Panc1 (cell line): Measurements from ENCODE around the gene SLAMF7.

ENCODE experiments used
- POLR2AphosphoS5 ChIP-seq: IDR thresholded peaks from 2 replicates; pipeline ENCODE4 v1.6.1; 2012; ENCODE audit warnings: mild to moderate bottlenecking, low read depth, low read length, moderate library complexity
- SIN3A ChIP-seq: IDR thresholded peaks from 2 replicates; pipeline ENCODE4 v1.6.1; 2012; ENCODE audit warnings: low read depth, mild to moderate bottlenecking, low read length, moderate library complexity, borderline replicate concordance; ENCODE audit not compliant: insufficient read depth
- TCF7L2 ChIP-seq: IDR thresholded peaks from 2 replicates; pipeline ENCODE4 v1.6.1; 2011; ENCODE audit warnings: mild to moderate bottlenecking, low read depth, low read length, inconsistent platforms
- TF ChIP-seq, protein P1 (sequence below), 2 experiments: IDR thresholded peaks; 2 replicates each; pipeline ENCODE4 v1.6.1; 2011 to 2012; ENCODE audit warnings: low read depth in 2 of 2, control low read depth in 1 of 2, low read length in 1 of 2, mild to moderate bottlenecking in 1 of 2, moderate library complexity in 1 of 2; ENCODE audit not compliant: insufficient read depth in 1 of 2
- TF ChIP-seq, protein P2 (sequence below): fragments of 450-650 bp; IDR thresholded peaks from 2 replicates; pipeline ENCODE4 v1.5.1; 2017; ENCODE audit warnings: mild to moderate bottlenecking

GRCh38 chr1:160720356-160721085 is 18.5 kb upstream of the SLAMF7 start:
- TF ChIP-seq, protein P1, sequence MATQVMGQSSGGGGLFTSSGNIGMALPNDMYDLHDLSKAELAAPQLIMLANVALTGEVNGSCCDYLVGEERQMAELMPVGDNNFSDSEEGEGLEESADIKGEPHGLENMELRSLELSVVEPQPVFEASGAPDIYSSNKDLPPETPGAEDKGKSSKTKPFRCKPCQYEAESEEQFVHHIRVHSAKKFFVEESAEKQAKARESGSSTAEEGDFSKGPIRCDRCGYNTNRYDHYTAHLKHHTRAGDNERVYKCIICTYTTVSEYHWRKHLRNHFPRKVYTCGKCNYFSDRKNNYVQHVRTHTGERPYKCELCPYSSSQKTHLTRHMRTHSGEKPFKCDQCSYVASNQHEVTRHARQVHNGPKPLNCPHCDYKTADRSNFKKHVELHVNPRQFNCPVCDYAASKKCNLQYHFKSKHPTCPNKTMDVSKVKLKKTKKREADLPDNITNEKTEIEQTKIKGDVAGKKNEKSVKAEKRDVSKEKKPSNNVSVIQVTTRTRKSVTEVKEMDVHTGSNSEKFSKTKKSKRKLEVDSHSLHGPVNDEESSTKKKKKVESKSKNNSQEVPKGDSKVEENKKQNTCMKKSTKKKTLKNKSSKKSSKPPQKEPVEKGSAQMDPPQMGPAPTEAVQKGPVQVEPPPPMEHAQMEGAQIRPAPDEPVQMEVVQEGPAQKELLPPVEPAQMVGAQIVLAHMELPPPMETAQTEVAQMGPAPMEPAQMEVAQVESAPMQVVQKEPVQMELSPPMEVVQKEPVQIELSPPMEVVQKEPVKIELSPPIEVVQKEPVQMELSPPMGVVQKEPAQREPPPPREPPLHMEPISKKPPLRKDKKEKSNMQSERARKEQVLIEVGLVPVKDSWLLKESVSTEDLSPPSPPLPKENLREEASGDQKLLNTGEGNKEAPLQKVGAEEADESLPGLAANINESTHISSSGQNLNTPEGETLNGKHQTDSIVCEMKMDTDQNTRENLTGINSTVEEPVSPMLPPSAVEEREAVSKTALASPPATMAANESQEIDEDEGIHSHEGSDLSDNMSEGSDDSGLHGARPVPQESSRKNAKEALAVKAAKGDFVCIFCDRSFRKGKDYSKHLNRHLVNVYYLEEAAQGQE (IDR thresholded peaks at IDR 0.05; ENCODE audit: insufficient read depth in 1 of 2, low read depth in 2 of 2, low read length in 1 of 2), result no peak
- TF ChIP-seq, protein P2, sequence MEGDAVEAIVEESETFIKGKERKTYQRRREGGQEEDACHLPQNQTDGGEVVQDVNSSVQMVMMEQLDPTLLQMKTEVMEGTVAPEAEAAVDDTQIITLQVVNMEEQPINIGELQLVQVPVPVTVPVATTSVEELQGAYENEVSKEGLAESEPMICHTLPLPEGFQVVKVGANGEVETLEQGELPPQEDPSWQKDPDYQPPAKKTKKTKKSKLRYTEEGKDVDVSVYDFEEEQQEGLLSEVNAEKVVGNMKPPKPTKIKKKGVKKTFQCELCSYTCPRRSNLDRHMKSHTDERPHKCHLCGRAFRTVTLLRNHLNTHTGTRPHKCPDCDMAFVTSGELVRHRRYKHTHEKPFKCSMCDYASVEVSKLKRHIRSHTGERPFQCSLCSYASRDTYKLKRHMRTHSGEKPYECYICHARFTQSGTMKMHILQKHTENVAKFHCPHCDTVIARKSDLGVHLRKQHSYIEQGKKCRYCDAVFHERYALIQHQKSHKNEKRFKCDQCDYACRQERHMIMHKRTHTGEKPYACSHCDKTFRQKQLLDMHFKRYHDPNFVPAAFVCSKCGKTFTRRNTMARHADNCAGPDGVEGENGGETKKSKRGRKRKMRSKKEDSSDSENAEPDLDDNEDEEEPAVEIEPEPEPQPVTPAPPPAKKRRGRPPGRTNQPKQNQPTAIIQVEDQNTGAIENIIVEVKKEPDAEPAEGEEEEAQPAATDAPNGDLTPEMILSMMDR, result no peak
- TF ChIP-seq POLR2AphosphoS5 (no peak), SIN3A (no peak), TCF7L2 (no peak)
